ENCODE results near the gene LAMA2. TPM values are rescaled to one million over a fixed set of nuclear protein-coding genes. Genes with fewer than 3 reads are reported as not detected.

LAMA2 gene
- total RNA-seq, 2 donors from 2014 or later, result 91.5 to 139 TPM

- no peak for DNase-seq (ENCODE audit: low spot score)
- intact Hi-C loops (cut with DNase I), result no loop called here
These were observed 387.5 kb downstream of the LAMA2 start for GRCh38 chr6:129270450-129270849.

- no peak for DNase-seq (ENCODE audit: low spot score)
- intact Hi-C loops (cut with DNase I), result no loop called here
These were observed 390.2 kb downstream of the LAMA2 start for GRCh38 chr6:129273161-129273560.

DNA sequence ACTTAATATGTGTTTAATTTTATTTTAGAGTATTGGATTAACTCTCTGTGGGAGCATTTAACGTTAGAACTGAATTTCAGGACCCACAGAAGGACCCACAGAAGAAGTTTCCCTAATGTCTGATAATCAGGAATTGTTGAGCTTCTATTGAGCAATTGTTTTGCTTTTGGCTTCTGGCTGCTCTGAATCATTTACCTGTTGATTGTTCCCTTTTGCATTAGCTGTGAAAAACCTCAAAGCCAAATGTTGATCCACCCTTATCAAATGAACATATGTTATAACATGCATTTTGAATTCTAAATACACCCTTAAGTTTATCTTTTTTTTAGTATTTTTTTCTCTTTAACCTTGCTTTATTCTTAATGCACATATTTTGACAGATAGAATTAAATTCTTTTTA is 393.5 kb downstream of the LAMA2 start:
- DNase-seq (ENCODE audit: low spot score), result no peak
- intact Hi-C loops (cut with DNase I), result no loop called here

- DNase-seq (ENCODE audit: low spot score), result no peak
- intact Hi-C loops (cut with DNase I), result no loop called here
These were observed 394.0 kb downstream of the LAMA2 start for GRCh38 chr6:129276986-129277385.

- DNase-seq (ENCODE audit: low spot score), result no peak
- intact Hi-C loops (cut with DNase I), result no loop called here
These were observed 396.7 kb downstream of the LAMA2 start for GRCh38 chr6:129279343-129280292.

DNA sequence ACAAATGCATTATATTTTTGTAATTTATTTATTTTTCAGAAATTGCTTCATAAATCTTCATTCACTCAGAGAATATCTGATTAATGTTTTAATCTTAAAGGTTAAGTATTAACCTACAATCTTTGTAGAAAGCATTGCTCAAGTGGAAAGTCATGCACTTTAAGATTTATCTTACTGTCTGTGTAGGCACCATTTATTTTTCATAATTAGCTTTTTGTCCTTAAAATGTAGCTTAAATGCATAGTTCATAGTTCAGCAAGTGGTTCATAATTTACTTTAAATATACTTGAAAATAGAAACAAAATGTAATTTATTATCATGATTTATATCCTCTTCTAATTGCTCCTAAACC is 397.3 kb downstream of the LAMA2 start:
- intact Hi-C loops (cut with DNase I), result no loop called here
- DNase-seq (ENCODE audit: low spot score), result no peak

GRCh38 chr6:129280749-129281148 is 397.8 kb downstream of the LAMA2 start:
- intact Hi-C loops (cut with DNase I), result no loop called here

DNA sequence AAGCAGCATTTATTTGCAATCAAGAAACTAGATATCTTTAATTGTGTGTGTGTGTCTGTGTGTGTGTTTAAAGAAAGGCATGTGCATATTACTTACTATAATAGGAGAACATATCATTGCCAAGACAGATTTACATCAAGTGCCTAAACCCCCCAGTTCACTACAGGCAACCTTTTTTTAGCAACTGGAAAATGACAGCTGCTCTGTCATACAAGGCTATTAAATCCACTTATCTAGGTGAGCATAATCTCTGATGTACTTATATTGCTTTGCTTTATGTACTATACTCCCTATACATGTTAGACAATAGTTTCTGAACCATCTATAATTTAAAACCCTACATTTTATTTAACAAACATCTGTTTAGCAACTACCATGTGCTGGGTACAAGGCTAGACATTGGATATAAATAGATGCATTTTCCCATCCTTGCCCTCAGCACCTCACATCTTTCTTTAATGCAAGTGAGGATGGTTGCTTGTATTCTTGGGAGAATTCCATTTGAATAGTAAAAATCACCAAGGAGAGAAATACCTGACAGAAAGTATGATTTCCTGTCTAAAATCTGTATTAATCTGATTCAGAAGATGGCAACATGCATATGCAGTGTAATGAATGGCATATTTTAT is 398.3 kb downstream of the LAMA2 start:
- intact Hi-C loops (cut with DNase I), result no loop called here
- DNase-seq (ENCODE audit: low spot score), result no peak

More at GRCh38 chr6:129280749-129281148, 397.8 kb downstream of the LAMA2 start:
- DNase-seq (ENCODE audit: low spot score), result no peak

DNA sequence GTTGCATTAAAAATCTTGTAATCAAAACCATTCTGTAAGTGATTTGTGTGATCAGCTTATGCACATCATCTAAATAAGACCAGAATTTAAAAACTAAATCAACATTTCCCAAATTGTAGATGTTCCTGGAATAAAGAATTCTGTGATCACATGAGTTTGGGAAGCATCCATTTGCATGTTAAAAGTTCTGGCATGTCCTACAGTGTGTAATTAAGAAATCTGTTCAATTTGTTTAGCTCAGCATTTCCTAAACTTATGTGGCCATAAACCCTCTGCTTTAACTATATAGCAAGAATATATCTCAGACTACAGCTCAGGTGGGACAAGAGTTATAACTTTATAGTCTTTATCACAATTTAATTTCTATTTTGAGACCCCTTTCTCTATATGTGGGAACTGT is 399.1 kb downstream of the LAMA2 start:
- no peak for DNase-seq (ENCODE audit: low spot score)
- intact Hi-C loops (cut with DNase I), result no loop called here

DNA sequence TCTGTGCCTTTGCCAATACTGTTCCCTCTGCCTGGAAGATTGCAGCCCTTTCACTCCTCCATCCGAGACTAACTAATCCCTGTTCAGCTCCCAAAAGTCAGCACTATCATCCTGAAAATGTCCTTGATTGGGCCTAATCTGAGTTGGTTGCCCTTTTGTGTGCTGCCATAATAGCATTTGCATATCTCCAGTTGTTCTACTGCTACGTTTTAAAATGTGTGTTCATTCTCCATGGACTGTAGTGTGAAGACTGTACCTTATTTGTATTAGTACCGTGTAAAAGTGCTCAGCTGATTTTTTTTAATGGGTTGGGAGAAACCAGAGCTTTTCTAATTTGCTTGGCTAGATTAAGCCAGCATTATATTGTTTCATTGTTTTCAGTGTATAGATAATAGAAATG is 401.3 kb downstream of the LAMA2 start:
- DNase-seq (ENCODE audit: low spot score), result no peak
- intact Hi-C loops (cut with DNase I), result no loop called here

- intact Hi-C loops (cut with DNase I), result no loop called here
- DNase-seq (ENCODE audit: low spot score), result no peak
These were observed 404.6 kb downstream of the LAMA2 start for GRCh38 chr6:129287231-129288177.

- no peak for DNase-seq (ENCODE audit: low spot score)
- intact Hi-C loops (cut with DNase I), result no loop called here
These were observed 406.5 kb downstream of the LAMA2 start for GRCh38 chr6:129289442-129289841.

GRCh38 chr6:129292836-129293235 is 409.9 kb downstream of the LAMA2 start:
- intact Hi-C loops (cut with DNase I), result no loop called here
- no peak for DNase-seq (ENCODE audit: low spot score)

GRCh38 chr6:129297592-129297991 is 414.7 kb downstream of the LAMA2 start:
- no peak for DNase-seq (ENCODE audit: low spot score)
- intact Hi-C loops (cut with DNase I), result no loop called here

- intact Hi-C loops (cut with DNase I), result no loop called here
- DNase-seq (ENCODE audit: low spot score), result no peak
These were observed 419.7 kb downstream of the LAMA2 start for GRCh38 chr6:129302671-129303070.

DNA sequence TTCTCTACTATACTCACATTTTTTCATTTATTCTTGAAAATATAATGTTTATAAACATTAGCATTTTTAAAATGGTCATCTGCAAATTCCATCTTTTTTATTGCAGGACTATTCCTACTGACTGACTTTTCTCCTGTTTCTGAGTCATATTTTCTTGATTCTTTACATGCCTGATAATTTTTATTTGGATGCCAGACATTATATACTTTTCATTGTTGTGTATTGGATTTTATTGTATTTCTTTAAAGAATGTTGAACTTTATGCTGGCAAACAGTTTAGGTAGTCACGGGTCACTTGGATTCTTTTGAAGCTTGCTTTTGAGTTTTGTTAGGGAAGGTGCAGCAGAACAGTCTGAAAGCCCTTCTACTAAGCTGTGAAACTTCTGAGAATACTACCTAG is 423.9 kb downstream of the LAMA2 start:
- DNase-seq (ENCODE audit: low spot score), result no peak
- intact Hi-C loops (cut with DNase I), result no loop called here

DNA sequence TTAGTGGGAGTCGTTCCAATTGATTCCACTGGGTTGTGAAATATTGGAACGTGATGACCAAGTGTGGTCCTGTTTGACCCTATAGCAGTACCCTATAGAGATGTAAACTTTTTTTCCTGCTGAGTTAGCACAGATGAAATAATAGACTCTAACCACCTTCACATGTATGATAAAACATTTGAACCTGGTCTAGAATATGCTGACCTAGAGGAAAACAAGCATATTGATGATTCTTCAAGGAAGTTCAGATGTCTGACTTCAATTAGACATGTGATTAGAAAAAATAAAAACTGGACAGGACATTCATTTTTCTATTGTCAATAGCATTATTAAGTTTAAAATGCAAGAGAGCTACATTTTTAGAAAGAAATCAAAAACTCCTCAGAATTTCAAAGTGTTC is 424.9 kb downstream of the LAMA2 start:
- DNase-seq (ENCODE audit: low spot score), result no peak
- intact Hi-C loops (cut with DNase I), result no loop called here

GRCh38 chr6:129309154-129309553 is 426.2 kb downstream of the LAMA2 start:
- intact Hi-C loops (cut with DNase I), result no loop called here
- no peak for DNase-seq (ENCODE audit: low spot score)

DNA sequence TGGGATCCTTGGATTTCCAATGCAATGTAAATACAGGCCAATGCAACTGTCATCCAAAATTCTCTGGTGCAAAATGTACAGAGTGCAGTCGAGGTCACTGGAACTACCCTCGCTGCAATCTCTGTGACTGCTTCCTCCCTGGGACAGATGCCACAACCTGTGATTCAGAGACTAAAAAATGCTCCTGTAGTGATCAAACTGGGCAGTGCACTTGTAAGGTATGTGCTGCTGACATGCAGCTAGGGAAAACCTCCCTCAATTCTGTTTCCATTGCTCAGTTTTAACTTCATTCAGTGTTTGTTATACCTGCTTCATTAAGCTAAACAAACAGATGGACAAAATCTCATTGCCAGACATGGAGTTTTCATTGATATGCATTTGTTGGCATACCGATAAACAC is 429.9 kb downstream of the LAMA2 start:
- DNase-seq (ENCODE audit: low spot score), result no peak
- intact Hi-C loops (cut with DNase I), result no loop called here

- DNase-seq (ENCODE audit: low spot score), result no peak
- intact Hi-C loops (cut with DNase I), result no loop called here
These were observed 431.6 kb downstream of the LAMA2 start for GRCh38 chr6:129314575-129314974.

All from posterior vena cava (tissue), 2 donors.